Measurements from ENCODE around the gene MUC6.

Gene MUC6

DNA sequence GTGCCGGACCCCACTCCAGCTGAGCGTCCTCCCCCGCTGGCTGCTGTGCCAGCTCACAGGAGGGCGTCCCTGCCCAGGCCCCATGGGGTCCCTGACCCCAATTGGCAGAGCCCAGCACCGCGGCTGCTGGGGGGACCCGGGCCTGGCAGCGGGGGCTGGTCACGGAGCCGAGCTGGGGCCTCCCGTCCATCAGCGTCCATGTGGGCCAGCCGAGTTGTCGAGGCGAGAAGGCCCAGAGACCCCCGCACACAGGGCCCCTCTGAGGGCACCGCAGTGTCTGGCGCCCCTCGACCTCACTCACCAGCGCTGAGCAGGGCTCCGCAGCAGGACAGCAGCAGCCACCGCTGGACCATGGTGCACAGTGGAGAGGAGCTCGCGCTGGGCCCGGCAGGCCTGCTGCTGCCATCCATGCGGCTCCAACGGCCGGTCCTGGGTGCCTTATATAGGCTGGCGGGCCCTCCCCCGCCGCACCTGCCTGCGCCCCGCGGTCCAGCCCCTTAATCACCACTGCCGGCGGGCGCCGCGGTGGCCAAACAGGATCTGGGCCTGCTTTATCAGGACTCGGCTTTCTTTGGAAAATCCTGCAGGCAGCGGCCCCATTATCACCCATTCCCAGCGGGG lies at the start of gene MUC6:
MUC6 (minus strand) TSS at position 416 of the 621 bp plus-strand sequence; CDS start at position 353, 63 bp downstream.
- H3K27ac Mint-ChIP-seq, result no peak within 1 kb of the TSS
- H3K27me3 Mint-ChIP-seq, result no peaks in the 10 kb centered on the region
- no peak within 1 kb of the TSS for H3K4me3 Mint-ChIP-seq
- no peaks in the 10 kb centered on the region for H3K36me3 Mint-ChIP-seq
- H3K4me1 Mint-ChIP-seq, result no peaks in the 10 kb centered on the region
- no peaks in the 10 kb centered on the region for H3K9me3 Mint-ChIP-seq

GRCh38 chr11:1085440-1086170 lies 49.1 kb upstream of the MUC6 start:
- H3K4me1 Mint-ChIP-seq, result no peaks in the 10 kb centered on the region
- no peak overlapping the region for H3K4me3 Mint-ChIP-seq
- no peaks in the 10 kb centered on the region for H3K27me3 Mint-ChIP-seq
- no peak overlapping the region for H3K27ac Mint-ChIP-seq
- no peaks in the 10 kb centered on the region for H3K36me3 Mint-ChIP-seq
- no peaks in the 10 kb centered on the region for H3K9me3 Mint-ChIP-seq

GRCh38 chr11:1084561-1085439 lies 48.3 kb upstream of the MUC6 start:
- no peaks in the 10 kb centered on the region for H3K36me3 Mint-ChIP-seq
- H3K27ac Mint-ChIP-seq, result no peak overlapping the region
- no peaks in the 10 kb centered on the region for H3K27me3 Mint-ChIP-seq
- H3K4me1 Mint-ChIP-seq, result no peaks in the 10 kb centered on the region
- H3K9me3 Mint-ChIP-seq, result no peaks in the 10 kb centered on the region
- no peak overlapping the region for H3K4me3 Mint-ChIP-seq

DNA sequence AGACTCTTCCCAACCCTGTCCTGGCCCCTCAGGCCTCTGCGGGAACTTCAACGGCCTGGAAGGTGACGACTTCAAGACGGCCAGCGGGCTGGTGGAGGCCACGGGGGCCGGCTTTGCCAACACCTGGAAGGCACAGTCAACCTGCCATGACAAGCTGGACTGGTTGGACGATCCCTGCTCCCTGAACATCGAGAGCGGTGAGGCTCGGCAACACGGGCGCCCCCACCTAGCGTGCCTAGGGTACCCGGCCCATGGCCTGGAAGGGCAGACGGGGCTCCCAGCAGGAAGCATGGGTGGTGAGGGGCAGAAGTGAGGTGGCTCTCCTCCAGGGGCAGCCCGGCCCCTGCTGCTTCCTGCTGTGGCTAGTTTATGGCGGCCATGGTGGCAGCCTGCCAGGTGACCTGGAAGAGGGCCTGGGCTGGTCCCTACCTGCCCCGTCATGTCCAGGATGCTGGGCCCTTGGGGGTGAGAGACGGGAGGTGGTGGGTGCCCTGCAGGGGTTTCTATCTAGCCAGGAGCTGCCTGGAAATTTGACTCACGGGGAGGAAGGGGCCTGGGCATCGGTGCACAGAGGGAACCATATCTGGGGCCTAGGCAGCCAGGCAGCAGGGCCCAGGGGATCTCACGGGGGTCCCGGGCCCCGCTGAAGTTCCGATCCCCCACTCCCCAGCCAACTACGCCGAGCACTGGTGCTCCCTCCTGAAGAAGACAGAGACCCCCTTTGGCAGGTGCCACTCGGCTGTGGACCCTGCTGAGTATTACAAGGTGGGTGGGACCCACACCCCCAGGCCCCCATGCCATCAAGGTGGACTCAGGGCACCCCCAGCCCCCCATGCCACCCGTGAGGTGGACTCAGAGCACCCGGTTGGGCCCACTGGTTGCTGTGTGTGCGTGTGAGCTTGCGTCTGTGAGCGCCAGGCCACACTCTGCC lies 47.4 kb upstream of the MUC6 start:
- H3K4me1 Mint-ChIP-seq, result no peaks in the 10 kb centered on the region
- H3K27ac Mint-ChIP-seq, result no peak overlapping the region
- no peaks in the 10 kb centered on the region for H3K9me3 Mint-ChIP-seq
- H3K27me3 Mint-ChIP-seq, result no peaks in the 10 kb centered on the region
- no peaks in the 10 kb centered on the region for H3K36me3 Mint-ChIP-seq
- no peak overlapping the region for H3K4me3 Mint-ChIP-seq

GRCh38 chr11:1082728-1083620 lies 46.5 kb upstream of the MUC6 start:
- Mint-ChIP-seq H3K36me3 (no peaks in the 10 kb centered on the region), H3K4me1 (no peaks in the 10 kb centered on the region), H3K27me3 (no peaks in the 10 kb centered on the region), H3K4me3 (no peak overlapping the region), H3K27ac (no peak overlapping the region), H3K9me3 (no peaks in the 10 kb centered on the region)

DNA sequence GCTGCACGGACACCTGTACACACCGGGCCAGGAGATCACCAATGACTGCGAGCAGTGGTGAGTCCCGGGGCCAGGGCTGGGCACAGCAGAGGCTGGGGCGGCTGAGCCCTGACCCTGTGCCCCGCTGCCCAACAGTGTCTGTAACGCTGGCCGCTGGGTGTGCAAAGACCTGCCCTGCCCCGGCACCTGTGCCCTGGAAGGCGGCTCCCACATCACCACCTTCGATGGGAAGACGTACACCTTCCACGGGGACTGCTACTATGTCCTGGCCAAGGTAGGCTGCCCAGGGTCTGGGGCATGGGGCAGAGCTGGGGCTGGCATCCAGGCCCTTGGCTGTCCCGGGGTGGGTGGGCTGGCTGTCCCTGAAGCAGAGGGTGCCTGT lies 45.8 kb upstream of the MUC6 start:
- no peaks in the 10 kb centered on the region for H3K27me3 Mint-ChIP-seq

GRCh38 chr11:1081601-1082311 lies 45.2 kb upstream of the MUC6 start:
- Mint-ChIP-seq H3K9me3 (no peaks in the 10 kb centered on the region), H3K4me1 (no peaks in the 10 kb centered on the region), H3K36me3 (no peaks in the 10 kb centered on the region), H3K27ac (no peak overlapping the region), H3K4me3 (no peak overlapping the region), H3K27me3 (no peaks in the 10 kb centered on the region)

More for the DNA sequence above, 45.8 kb upstream of the MUC6 start:
- no peaks in the 10 kb centered on the region for H3K4me1 Mint-ChIP-seq
- no peak overlapping the region for H3K4me3 Mint-ChIP-seq
- no peaks in the 10 kb centered on the region for H3K9me3 Mint-ChIP-seq
- no peaks in the 10 kb centered on the region for H3K36me3 Mint-ChIP-seq
- no peak overlapping the region for H3K27ac Mint-ChIP-seq

DNA sequence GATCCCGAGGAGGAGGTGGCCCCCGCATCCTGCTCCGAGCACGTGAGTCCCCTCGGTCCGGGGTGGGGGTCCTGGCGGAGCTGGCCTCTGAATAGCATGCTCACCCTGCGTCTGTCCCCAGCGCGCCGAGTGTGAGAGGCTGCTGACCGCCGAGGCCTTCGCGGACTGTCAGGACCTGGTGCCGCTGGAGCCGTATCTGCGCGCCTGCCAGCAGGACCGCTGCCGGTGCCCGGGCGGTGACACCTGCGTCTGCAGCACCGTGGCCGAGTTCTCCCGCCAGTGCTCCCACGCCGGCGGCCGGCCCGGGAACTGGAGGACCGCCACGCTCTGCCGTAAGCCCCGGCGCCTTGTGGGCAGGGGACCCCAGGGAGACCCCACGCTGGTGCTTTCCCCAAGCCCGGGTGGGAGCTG lies 41.7 kb upstream of the MUC6 start:
- H3K27ac Mint-ChIP-seq, result no peak overlapping the region
- no peaks in the 10 kb centered on the region for H3K4me1 Mint-ChIP-seq
- no peaks in the 10 kb centered on the region for H3K27me3 Mint-ChIP-seq
- H3K4me3 Mint-ChIP-seq, result no peak overlapping the region
- H3K9me3 Mint-ChIP-seq, result no peaks in the 10 kb centered on the region
- no peaks in the 10 kb centered on the region for H3K36me3 Mint-ChIP-seq

DNA sequence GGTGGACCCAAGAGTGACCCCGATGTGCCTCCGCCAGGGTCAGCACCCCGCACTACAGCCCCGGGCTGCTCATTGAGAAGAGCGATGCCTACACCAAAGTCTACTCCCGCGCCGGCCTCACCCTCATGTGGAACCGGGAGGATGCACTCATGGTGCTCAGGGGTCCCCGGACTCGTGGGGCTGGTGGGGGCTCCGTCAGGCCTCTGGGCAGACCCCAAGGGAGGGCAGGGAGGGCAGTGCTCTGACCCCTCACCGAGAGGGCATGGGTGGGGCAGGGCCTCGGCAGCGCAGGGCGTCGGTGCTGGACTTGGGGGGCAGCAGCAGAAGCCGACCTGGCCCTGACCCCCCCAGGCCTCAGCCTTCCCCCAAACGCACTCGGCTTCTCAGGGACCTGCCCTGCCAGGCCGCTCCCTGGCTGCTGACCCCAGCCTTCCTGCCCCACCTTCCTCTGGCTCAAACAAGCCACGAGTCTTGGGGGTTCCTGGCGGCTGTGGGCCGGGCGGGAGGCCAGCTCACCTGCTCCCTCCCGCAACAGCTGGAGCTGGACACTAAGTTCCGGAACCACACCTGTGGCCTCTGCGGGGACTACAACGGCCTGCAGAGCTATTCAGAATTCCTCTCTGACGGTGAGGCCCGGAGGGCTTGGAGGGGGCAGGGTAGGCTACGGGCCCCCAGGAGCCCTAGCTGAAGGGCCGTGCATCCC lies 41.0 kb upstream of the MUC6 start:
- Mint-ChIP-seq H3K4me3 (no peak overlapping the region), H3K36me3 (no peaks in the 10 kb centered on the region), H3K27me3 (no peaks in the 10 kb centered on the region), H3K27ac (no peak overlapping the region), H3K9me3 (no peaks in the 10 kb centered on the region), H3K4me1 (no peaks in the 10 kb centered on the region)

GRCh38 chr11:1077033-1077416 lies 40.5 kb upstream of the MUC6 start:
- no peaks in the 10 kb centered on the region for H3K27me3 Mint-ChIP-seq
- no peak overlapping the region for H3K4me3 Mint-ChIP-seq
- H3K9me3 Mint-ChIP-seq, result no peaks in the 10 kb centered on the region
- H3K36me3 Mint-ChIP-seq, result no peaks in the 10 kb centered on the region
- no peak overlapping the region for H3K27ac Mint-ChIP-seq
- no peaks in the 10 kb centered on the region for H3K4me1 Mint-ChIP-seq

- Mint-ChIP-seq H3K4me3 (no peak overlapping the region), H3K4me1 (no peaks in the 10 kb centered on the region), H3K36me3 (no peaks in the 10 kb centered on the region), H3K27me3 (peaks cover 2% of the 10 kb centered on the region), H3K9me3 (no peaks in the 10 kb centered on the region), H3K27ac (no peak overlapping the region)
Observed at GRCh38 chr11:1076061-1076665, 39.6 kb upstream of the MUC6 start.

- H3K27me3 Mint-ChIP-seq, result peaks cover 2% of the 10 kb centered on the region
- H3K4me1 Mint-ChIP-seq, result no peaks in the 10 kb centered on the region
- H3K27ac Mint-ChIP-seq, result no peak overlapping the region
- no peaks in the 10 kb centered on the region for H3K36me3 Mint-ChIP-seq
- no peaks in the 10 kb centered on the region for H3K9me3 Mint-ChIP-seq
- H3K4me3 Mint-ChIP-seq, result no peak overlapping the region
Observed at GRCh38 chr11:1075341-1075911, 38.9 kb upstream of the MUC6 start.
